ENCODE data around the gene HORMAD2.

Gene HORMAD2

DNA sequence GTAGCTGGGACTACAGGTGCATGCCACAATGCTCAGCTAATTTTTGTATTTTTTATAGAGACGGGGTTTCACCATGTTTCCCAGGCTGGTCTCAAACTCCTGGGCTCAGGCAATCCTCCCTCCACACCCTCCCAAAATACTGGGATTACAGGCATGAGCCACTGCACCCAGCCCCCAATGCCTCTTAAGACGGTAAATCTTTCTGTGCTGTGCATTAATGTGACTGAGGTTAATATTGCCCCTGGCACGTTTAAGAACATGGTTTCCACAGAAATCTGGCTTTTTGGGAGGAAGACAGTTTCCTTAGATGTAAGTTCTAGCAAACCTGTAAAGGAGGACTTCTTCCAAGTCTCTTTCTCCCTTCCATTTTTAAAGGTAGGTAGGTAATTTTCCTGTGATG lies 6.1 kb upstream of the HORMAD2 start:
- WGBS, 2 donors (ENCODE audit: extremely low coverage in 2 of 2, insufficient read length in 2 of 2, insufficient replicate concordance in 1 of 2), result no CpG with 5 or more reads among the region's 3 CpGs

DNA sequence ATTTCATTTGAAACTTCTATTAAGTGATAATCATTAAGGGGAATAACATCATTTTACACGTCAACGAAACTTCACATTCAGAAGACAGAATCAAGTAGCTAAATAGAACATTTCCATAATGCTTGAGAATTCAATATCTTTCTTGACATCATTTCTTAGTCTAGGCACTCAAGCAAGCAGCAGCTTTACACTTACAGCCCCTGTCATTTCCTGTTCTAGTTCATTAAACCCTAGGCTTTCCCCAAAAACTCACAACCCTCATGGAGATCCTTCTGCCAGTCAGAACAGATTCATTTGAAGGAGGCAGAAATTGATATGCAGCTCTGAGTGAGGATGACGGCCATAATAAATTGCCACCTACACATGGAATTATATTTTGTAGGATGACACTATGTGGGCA lies 5.3 kb upstream of the HORMAD2 start:
- no peak for DNase-seq (ENCODE audit: low spot score)
- H3K9ac ChIP-seq (ENCODE audit: low read depth, low read length, poor library complexity), result no peak overlapping the region
- no peak overlapping the region for H3K4me2 ChIP-seq (ENCODE audit: insufficient read depth, low read length, poor library complexity, severe bottlenecking)
- no peaks in the 10 kb centered on the region for H3K36me3 ChIP-seq (replicated peaks in 1 of 2; ENCODE audit: control insufficient read depth in 2 of 2, insufficient read depth in 2 of 2, low read length in 2 of 2)
- no peaks in the 10 kb centered on the region for H3K4me1 ChIP-seq (ENCODE audit: control insufficient read depth in 2 of 2, insufficient read depth in 1 of 2, low read depth in 1 of 2, low read length in 2 of 2)
- no peak overlapping the region for H3K18ac ChIP-seq (ENCODE audit: low read length)
- no peaks in the 10 kb centered on the region for H3K79me1 ChIP-seq (ENCODE audit: low read depth, low read length)
- no peak overlapping the region for H2BK15ac ChIP-seq (ENCODE audit: low read length)
- H2AK5ac ChIP-seq (ENCODE audit: low read depth, low read length), result no peak overlapping the region
- peaks cover 0 to 2% of the 10 kb centered on the region in 2 donors for H3K9me3 ChIP-seq (replicated peaks in 1 of 2; ENCODE audit: control insufficient read depth in 2 of 2, insufficient read depth in 1 of 2, low read depth in 1 of 2, low read length in 2 of 2)
- no peak overlapping the region for H4K91ac ChIP-seq (ENCODE audit: low read depth, low read length, poor library complexity)
- H2BK120ac ChIP-seq (ENCODE audit: low read depth, low read length), result no peak overlapping the region
- H2BK5ac ChIP-seq (ENCODE audit: low read length), result no peak overlapping the region
- no peak overlapping the region for H3K4ac ChIP-seq (ENCODE audit: low read length)
- no peak overlapping the region for H3K23ac ChIP-seq (ENCODE audit: low read depth, low read length, poor library complexity)
- peaks cover 0 to 35% (median 0%) of the 10 kb centered on the region in 3 experiments for H3K27me3 ChIP-seq (ENCODE audit: control insufficient read depth in 3 of 3, insufficient read depth in 3 of 3, low read depth in 1 of 3, low read length in 3 of 3)
- H2AFZ ChIP-seq (ENCODE audit: low read length), result no peak overlapping the region
- H3K14ac ChIP-seq (ENCODE audit: low read length), result no peak overlapping the region
- H3K27ac ChIP-seq (replicated peaks; ENCODE audit: low read length), result no peak overlapping the region
- no peak overlapping the region for H3K4me3 ChIP-seq (ENCODE audit: low read length in 2 of 2)
- no peak overlapping the region for H4K8ac ChIP-seq (ENCODE audit: low read depth, low read length)
- no peak overlapping the region for H2BK12ac ChIP-seq (ENCODE audit: low read length)
- no CpG with 5 or more reads among the region's 3 CpGs for WGBS, 2 donors (ENCODE audit: extremely low coverage in 2 of 2, insufficient read length in 2 of 2, insufficient replicate concordance in 1 of 2)

More for the DNA sequence above, 6.1 kb upstream of the HORMAD2 start:
- Histone ChIP-seq H3K36me3 (replicated peaks in 1 of 2; ENCODE audit: control insufficient read depth in 2 of 2, insufficient read depth in 2 of 2, low read length in 2 of 2) (no peaks in the 10 kb centered on the region), H3K4me3 (ENCODE audit: low read length in 2 of 2) (no peak overlapping the region), H3K4ac (ENCODE audit: low read length) (no peak overlapping the region), H2BK15ac (ENCODE audit: low read length) (no peak overlapping the region), H4K8ac (ENCODE audit: low read depth, low read length) (no peak overlapping the region), H3K27me3 (ENCODE audit: control insufficient read depth in 3 of 3, insufficient read depth in 3 of 3, low read depth in 1 of 3, low read length in 3 of 3) (peaks cover 0 to 35% (median 0%) of the 10 kb centered on the region in 3 experiments), H2BK120ac (ENCODE audit: low read depth, low read length) (no peak overlapping the region), H3K27ac (replicated peaks; ENCODE audit: low read length) (no peak overlapping the region), H2BK12ac (ENCODE audit: low read length) (no peak overlapping the region), H3K4me2 (ENCODE audit: insufficient read depth, low read length, poor library complexity, severe bottlenecking) (no peak overlapping the region), H3K23ac (ENCODE audit: low read depth, low read length, poor library complexity) (no peak overlapping the region), H3K4me1 (ENCODE audit: control insufficient read depth in 2 of 2, insufficient read depth in 1 of 2, low read depth in 1 of 2, low read length in 2 of 2) (no peaks in the 10 kb centered on the region), H3K18ac (ENCODE audit: low read length) (no peak overlapping the region), H2AK5ac (ENCODE audit: low read depth, low read length) (no peak overlapping the region), H4K91ac (ENCODE audit: low read depth, low read length, poor library complexity) (no peak overlapping the region), H3K14ac (ENCODE audit: low read length) (no peak overlapping the region), H3K79me1 (ENCODE audit: low read depth, low read length) (no peaks in the 10 kb centered on the region), H2AFZ (ENCODE audit: low read length) (no peak overlapping the region), H3K9ac (ENCODE audit: low read depth, low read length, poor library complexity) (no peak overlapping the region), H2BK5ac (ENCODE audit: low read length) (no peak overlapping the region), H3K9me3 (replicated peaks in 1 of 2; ENCODE audit: control insufficient read depth in 2 of 2, insufficient read depth in 1 of 2, low read depth in 1 of 2, low read length in 2 of 2) (peaks cover 0 to 2% of the 10 kb centered on the region in 2 donors)
- DNase-seq (ENCODE audit: low spot score), result no peak

- no peak overlapping the region for H4K8ac ChIP-seq (ENCODE audit: low read depth, low read length)
- no peak overlapping the region for H3K18ac ChIP-seq (ENCODE audit: low read length)
- no peak overlapping the region for H4K91ac ChIP-seq (ENCODE audit: low read depth, low read length, poor library complexity)
- H2BK120ac ChIP-seq (ENCODE audit: low read depth, low read length), result no peak overlapping the region
- H2BK5ac ChIP-seq (ENCODE audit: low read length), result no peak overlapping the region
- no peak overlapping the region for H3K23ac ChIP-seq (ENCODE audit: low read depth, low read length, poor library complexity)
- no peaks in the 10 kb centered on the region for H3K36me3 ChIP-seq (replicated peaks in 1 of 2; ENCODE audit: control insufficient read depth in 2 of 2, insufficient read depth in 2 of 2, low read length in 2 of 2)
- H2AK5ac ChIP-seq (ENCODE audit: low read depth, low read length), result no peak overlapping the region
- H3K4me1 ChIP-seq (ENCODE audit: control insufficient read depth in 2 of 2, insufficient read depth in 1 of 2, low read depth in 1 of 2, low read length in 2 of 2), result peaks cover 0 to 4% of the 10 kb centered on the region in 2 donors
- no peak overlapping the region for H3K9ac ChIP-seq (ENCODE audit: low read depth, low read length, poor library complexity)
- H3K4me2 ChIP-seq (ENCODE audit: insufficient read depth, low read length, poor library complexity, severe bottlenecking), result no peak overlapping the region
- no peak overlapping the region for H2BK15ac ChIP-seq (ENCODE audit: low read length)
- H3K4ac ChIP-seq (ENCODE audit: low read length), result no peak overlapping the region
- WGBS, 2 donors (ENCODE audit: extremely low coverage in 2 of 2, insufficient read length in 2 of 2, insufficient replicate concordance in 1 of 2), result no CpG with 5 or more reads among the region's 3 CpGs
- no peak for DNase-seq (ENCODE audit: low spot score)
- H3K14ac ChIP-seq (ENCODE audit: low read length), result no peak overlapping the region
- H3K27me3 ChIP-seq (ENCODE audit: control insufficient read depth in 3 of 3, insufficient read depth in 3 of 3, low read depth in 1 of 3, low read length in 3 of 3), result peaks cover 0 to 32% (median 0%) of the 10 kb centered on the region in 3 experiments
- H3K27ac ChIP-seq (replicated peaks; ENCODE audit: low read length), result no peak overlapping the region
- H3K4me3 ChIP-seq (ENCODE audit: low read length in 2 of 2), result no peak overlapping the region
- H2BK12ac ChIP-seq (ENCODE audit: low read length), result no peak overlapping the region
- H2AFZ ChIP-seq (ENCODE audit: low read length), result no peak overlapping the region
- no peaks in the 10 kb centered on the region for H3K9me3 ChIP-seq (replicated peaks in 1 of 2; ENCODE audit: control insufficient read depth in 2 of 2, insufficient read depth in 1 of 2, low read depth in 1 of 2, low read length in 2 of 2)
- H3K79me1 ChIP-seq (ENCODE audit: low read depth, low read length), result no peaks in the 10 kb centered on the region
These were observed 2.9 kb upstream of the HORMAD2 start for GRCh38 chr22:30077279-30077880.

GRCh38 chr22:30078320-30079311 lies 1.6 kb upstream of the HORMAD2 start:
- no peak overlapping the region for H3K27ac ChIP-seq (replicated peaks; ENCODE audit: low read length)
- H3K18ac ChIP-seq (ENCODE audit: low read length), result no peak overlapping the region
- no peak overlapping the region for H3K14ac ChIP-seq (ENCODE audit: low read length)
- H2BK15ac ChIP-seq (ENCODE audit: low read length), result no peak overlapping the region
- no peaks in the 10 kb centered on the region for H3K79me1 ChIP-seq (ENCODE audit: low read depth, low read length)
- no peak overlapping the region for H3K4me3 ChIP-seq (ENCODE audit: low read length in 2 of 2)
- DNase-seq (ENCODE audit: low spot score), result no peak
- H3K4ac ChIP-seq (ENCODE audit: low read length), result no peak overlapping the region
- H4K91ac ChIP-seq (ENCODE audit: low read depth, low read length, poor library complexity), result no peak overlapping the region
- no peak overlapping the region for H2BK5ac ChIP-seq (ENCODE audit: low read length)
- no peak overlapping the region for H2BK12ac ChIP-seq (ENCODE audit: low read length)
- H3K4me1 ChIP-seq (ENCODE audit: control insufficient read depth in 2 of 2, insufficient read depth in 1 of 2, low read depth in 1 of 2, low read length in 2 of 2), result peaks cover 0 to 4% of the 10 kb centered on the region in 2 donors
- no peaks in the 10 kb centered on the region for H3K36me3 ChIP-seq (replicated peaks in 1 of 2; ENCODE audit: control insufficient read depth in 2 of 2, insufficient read depth in 2 of 2, low read length in 2 of 2)
- H3K4me2 ChIP-seq (ENCODE audit: insufficient read depth, low read length, poor library complexity, severe bottlenecking), result no peak overlapping the region
- H2BK120ac ChIP-seq (ENCODE audit: low read depth, low read length), result no peak overlapping the region
- no CpG with 5 or more reads among the region's 10 CpGs for WGBS, 2 donors (ENCODE audit: extremely low coverage in 2 of 2, insufficient read length in 2 of 2, insufficient replicate concordance in 1 of 2)
- no peak overlapping the region for H4K8ac ChIP-seq (ENCODE audit: low read depth, low read length)
- no peaks in the 10 kb centered on the region for H3K9me3 ChIP-seq (replicated peaks in 1 of 2; ENCODE audit: control insufficient read depth in 2 of 2, insufficient read depth in 1 of 2, low read depth in 1 of 2, low read length in 2 of 2)
- no peak overlapping the region for H2AK5ac ChIP-seq (ENCODE audit: low read depth, low read length)
- H3K27me3 ChIP-seq (ENCODE audit: control insufficient read depth in 3 of 3, insufficient read depth in 3 of 3, low read depth in 1 of 3, low read length in 3 of 3), result peaks cover 0 to 29% (median 0%) of the 10 kb centered on the region in 3 experiments
- no peak overlapping the region for H3K9ac ChIP-seq (ENCODE audit: low read depth, low read length, poor library complexity)
- no peak overlapping the region for H3K23ac ChIP-seq (ENCODE audit: low read depth, low read length, poor library complexity)
- no peak overlapping the region for H2AFZ ChIP-seq (ENCODE audit: low read length)
